HG02870 (cell line): ENCODE measurements around the gene BTG1.
"Not testable (repeated sequence)": the region's sequence is repeated elsewhere in the genome, so short reads cannot be mapped to it uniquely, and the experiment has no call there.

Experiments used
- ATAC-seq: cut with Tn5 transposase; IDR thresholded peaks from one replicate; pipeline ENCODE4 v1.9.1; 2021; ENCODE audit warnings: mild to moderate bottlenecking, moderate library complexity; ENCODE audit not compliant: unreplicated experiment

BTG1 gene

DNA sequence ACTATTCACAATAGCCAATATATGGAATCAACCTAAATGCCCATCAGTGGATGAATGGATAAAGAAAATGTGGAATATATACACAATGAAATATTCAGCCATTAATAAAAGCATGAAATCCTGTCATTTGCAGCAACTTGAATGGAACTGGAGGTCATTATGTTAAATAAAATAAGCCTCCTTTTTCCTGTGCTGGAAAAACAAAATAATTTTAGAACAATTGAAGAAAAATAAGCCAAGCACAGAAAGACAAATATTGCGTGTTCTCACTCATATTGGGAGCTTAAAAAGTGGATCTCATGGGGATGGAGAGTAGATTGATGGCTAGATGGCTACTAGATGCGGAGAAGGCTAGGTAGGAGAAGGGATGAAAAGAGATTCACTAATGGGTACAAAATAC lies 6.3 kb upstream of the BTG1 start:
- ATAC-seq = no peak

DNA sequence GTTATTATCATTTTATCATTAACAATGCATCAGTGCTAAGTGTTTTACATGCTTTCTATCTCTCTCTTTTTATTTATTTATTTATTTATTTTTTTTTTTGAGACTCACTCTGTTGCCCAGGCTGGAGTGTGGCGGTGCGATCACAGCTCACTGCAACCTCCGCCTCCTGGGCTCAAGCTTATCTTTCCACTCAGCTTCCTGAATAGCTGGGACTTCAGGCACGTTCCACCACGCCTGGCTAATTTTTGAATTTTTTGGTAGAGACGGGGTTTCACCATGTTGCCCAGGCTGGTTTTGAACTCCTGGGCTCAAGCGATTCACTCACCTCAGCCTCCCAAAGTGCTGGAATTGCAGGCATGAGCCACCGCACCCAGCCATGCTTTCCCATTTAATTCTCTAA lies 3.9 kb upstream of the BTG1 start:
- ATAC-seq = no peak

DNA sequence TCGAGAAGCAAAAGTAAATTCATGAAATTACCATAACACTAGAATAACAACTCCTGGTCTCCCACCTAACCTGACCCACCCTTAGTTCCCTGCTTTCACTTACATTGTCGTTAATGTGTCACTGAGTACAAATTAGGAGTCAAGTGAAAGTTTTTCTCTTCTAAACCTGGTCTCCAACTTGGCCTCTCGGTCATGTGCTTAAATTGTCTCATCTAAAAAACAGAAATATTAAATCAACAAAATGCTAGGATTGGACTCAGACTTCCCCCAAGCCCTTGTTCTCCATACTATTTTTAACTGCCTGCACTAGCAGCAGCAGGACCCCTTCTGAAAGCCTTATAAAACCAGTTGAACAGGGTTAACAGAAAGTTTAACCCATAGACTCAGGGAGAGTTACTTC lies 1.8 kb upstream of the BTG1 start:
- no peak for ATAC-seq

DNA sequence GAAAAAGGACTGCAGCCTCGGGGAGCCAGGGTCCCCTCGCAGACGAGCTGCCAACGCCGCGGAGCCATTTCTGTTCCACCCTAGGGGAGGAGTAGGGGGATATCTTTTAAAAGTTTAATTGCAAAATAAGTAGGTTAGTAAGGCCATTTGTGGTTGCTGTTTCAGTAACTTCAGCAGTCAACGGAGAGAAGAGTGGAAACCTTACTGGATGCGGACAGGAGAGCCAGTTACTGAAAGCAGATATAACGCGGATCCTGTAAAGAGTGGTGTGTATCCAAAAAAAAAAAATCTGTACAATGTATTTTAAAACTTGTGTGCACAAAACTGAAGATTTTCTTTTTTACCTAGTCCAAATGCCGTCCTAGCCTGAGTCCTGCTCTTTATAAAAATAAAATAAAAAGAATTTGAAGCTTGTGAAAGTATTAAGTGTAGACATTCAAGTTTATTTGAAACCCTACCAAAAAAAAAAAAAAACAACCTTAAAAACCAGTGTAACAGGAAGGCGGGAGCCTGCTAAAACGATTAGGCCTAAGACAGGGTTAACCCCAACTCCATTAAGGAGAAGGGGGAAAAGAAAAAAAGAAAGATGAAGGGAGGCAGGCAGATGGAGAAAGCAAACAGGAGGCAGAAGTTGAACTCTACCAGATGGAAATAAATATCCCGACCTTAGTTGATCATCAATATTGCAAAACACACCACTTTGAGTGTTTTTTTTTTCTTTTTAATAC lies 1.0 kb upstream of the BTG1 start:
- no peak for ATAC-seq

DNA sequence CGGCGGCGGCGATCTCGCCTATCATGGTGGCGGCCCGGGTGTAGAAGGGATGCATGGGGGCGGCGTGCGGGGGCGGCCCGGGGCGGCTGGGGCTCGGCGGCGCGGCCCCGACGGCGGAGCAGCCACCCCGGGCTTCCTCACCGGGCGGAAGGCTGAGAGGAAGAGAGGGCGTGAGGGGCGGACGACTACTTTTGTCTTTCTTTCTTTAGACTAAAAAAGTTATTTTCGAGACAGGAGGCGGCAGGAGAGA lies 240 bp downstream of the BTG1 start:
- peak; percentile 4 for ATAC-seq

DNA sequence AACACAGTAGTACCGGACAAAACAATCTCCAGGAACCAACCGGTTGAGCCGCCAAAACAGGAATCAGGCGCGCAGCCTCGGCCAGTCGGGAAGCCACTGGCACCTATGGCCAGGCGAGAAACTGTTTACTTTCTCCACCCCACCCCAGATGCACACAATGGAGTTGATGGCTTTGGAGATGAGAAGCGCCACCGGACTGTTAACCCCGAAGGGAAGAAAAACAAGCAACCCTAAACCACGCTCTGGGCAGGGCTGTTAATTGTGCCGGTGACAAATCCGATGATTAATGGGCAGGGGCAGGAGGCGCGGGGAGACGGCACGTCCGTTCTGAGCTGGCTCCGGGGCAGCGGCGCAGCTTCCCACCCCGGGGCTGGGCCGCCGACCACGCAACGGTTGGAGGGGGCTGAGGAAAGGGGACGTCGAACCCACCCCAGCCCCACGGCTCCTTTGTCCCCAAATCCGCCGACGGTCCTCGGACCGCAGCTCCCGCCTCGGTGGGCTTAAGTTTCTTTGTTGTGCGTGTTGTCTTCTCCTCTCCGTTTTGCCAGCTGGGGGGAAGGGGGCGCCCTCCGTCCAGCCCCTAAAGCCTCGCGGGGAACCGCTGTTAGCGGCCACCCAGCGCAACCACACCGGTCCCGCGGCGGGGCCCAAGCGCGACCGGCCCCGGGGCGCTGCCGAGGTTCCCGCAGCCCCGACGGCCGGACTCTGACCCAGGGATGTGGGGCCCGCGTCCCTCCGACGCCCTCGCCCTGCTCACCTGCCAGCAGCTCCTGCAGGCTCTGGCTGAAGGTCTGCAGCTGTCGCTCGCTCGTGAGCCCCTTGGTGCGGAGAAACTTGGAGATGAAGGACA lies 790 bp downstream of the BTG1 start:
- no peak for ATAC-seq

DNA sequence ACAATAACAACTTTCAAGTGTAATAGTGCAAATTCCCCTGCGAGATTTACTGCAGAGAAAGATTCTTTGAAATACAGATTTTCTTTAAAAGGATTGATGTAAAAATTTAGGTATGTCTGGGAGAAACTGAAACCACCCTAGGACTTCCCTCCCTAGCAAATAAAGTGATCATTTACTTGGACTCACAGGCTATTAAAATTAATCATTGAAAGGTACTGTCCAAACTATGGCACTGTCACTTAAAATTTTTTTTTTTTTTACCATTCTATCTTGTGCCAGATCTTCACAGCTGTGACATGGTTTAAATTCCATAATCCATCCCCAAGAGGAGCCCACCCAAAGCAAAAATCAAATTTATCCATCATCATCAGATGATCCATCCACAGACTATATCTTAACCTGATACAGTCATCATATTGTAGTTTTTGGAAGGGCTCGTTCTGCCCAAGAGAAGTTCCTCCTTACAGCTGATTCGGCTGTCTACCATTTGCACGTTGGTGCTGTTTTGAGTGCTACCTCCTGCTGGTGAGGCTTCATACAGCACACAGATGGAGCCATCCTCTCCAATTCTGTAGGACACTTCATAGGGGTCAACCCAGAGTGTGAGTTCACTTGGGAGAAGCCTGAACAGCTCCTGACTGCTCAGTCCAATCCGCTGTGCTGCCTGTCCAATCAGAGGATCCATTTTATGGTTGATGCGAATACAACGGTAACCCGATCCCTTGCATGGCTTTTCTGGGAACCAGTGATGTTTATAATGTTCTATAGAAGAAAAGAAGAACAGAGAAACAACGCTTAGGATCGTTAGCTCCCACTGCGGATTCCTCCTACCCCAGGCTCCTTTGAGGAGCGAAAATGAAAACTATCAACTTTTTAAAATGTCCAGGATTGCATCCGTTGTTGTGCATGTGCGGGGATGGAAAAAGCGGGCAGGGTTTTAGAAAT lies 1.7 kb downstream of the BTG1 start:
- ATAC-seq = peak; percentile 15

DNA sequence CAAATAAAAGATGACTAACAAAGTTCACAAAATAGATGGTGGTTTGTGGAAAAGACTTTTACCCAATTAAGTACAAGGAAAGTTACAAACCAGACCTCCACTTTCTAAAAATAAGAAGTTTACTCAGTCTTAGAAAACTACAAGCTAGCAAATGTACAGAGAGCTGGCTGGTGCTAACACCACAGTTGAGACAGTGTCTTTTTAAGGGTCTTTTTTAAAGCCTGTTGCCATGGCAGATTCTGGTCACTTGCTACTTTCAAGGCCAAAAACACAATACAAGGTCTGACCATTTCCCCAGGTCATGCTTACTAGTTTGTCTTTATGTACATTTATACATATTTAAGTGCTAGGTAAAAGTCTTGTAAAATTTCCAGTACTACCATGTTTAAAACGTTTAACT lies 2.4 kb downstream of the BTG1 start:
- ATAC-seq = no peak

DNA sequence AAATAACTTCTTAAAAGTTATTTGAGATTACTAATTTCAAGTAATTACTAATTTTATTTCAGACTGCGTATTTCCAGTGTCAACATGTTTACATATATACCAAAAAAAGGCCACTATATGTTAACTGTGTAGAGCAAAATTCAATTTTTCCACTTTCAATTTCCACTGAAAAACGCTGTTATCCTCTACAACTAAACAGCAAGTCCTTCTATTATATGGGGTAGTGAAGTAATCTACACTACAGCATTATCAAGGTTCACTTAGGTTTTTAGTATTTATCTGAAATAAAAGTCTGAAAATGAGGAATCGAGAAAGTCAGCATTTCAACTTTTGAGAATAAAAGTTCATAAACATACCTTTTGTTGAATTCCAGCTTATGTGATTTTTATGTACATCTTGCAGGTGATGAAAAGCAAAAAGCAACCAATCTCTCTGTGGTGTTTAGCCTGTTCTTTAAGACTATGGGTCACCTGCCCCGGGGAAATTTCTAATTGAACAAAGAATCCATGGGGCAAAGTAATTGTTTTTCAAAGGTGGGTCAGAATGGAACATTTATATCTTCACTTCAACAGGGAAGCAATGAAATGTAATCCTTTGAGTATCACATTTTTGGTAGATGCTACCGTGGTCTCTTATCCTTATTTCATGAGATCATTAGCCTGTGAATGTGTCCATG lies 3.3 kb downstream of the BTG1 start:
- ATAC-seq = no peak

DNA sequence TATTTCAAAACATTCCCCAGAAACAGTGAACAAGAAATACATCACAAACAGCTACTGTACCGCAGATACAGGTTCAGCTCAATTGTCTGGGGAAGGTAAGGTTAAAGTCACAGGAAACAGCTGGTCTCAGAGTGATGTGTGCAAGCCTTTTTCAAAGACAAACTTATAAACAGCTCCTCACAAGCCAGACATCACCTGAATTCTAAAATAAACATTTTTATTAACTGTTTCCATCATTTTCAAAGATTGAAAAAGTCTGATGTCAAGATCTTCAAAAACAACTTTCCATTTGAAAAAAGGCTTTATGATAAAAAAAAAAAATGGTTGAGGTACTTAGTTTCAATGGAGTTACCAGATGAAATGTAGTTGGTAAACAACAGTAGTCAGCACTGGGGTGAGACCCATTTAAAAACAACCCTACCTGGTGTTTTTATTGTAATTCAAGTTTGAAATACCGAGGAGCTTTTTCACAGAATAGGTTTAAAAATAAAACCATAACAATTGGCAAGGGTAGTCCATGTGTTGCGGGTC lies 4.0 kb downstream of the BTG1 start:
- no peak for ATAC-seq

DNA sequence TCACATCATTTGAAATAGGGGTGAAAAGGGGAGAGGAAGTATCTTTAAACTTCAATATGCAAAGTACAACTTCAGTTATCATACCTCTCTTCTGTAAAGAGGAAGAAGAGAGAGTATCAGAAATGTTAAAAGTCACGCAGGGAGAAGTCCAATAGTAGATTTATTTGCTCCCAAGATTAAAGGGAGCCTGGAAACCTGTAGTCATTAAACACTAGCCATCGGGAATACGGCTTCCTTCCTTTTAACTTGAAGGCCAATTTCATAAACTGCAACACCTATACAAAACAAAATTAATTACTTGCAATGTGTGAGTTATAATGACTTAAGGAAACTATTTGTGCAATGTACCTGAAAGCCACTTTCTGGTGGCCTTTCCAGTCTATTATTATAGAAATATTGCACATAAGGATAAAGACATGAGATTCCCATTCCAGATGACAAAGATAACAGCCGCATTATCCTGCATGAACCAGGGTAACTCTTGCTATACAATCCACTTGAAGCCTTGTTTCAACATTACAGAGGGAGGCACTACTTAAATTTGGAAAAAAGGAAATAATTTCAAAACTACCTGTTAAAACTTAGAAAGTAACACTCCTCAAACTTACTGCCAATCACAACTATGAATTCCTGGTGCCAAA lies 4.6 kb downstream of the BTG1 start:
- ATAC-seq = no peak

DNA sequence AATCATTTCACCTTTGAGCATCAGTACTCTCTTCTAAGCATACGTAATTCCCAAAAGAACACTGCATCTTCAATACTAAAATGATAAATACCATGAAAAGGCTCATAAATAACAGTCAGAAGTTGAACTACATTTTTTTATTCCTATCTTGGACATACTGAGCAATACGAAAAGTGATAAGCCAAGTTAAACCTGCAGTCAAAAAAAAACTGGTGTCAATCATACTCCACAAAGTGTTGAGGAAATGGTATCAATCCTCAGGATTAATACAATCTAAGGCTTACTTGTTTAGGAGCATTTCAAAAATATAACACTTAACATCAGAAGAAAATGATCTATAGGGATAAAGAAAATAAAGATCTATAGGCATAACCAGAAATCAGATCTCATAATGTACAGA lies 5.5 kb downstream of the BTG1 start:
- no peak for ATAC-seq

DNA sequence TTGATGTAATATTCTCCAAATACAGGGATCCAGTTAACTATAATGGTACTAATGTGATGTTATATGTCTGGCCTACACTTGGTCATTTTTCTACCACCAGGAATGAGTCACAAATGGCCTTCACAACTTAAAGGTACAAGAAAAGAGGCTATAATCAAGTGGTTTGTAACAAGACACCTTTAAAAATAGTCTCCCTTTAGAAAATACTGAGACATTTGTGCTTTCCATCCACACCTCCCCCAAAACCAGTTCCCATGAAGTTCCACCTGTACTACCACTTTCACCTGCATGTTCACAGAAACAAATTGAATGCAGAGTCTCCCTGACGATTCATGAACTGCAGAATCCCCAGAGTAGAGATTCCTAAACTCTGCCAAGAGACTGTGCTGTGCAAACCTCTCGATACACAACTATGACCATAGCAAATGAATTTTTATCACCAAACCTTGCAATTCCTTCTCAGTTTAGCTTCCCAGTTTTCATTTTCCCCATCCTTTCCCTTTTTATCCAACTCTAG lies 6.0 kb downstream of the BTG1 start:
- ATAC-seq = no peak

DNA sequence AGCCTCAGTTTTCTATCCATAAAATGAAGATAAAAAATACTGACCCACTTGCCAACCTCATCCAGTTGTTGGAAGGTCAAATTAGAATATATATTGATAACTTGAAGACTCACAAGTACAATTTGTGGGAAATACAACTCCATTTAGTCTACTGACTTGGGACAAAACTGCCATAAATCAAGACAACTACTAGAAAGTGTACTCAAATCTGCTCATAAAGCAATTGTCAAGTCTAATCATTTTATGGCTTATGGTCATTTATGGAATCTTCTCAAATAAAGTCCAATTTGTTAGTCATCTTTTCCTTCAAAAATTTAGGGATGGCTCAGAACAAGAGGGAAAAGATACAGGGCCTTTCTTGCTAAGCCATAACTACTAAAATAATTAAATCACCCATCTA lies 7.0 kb downstream of the BTG1 start:
- ATAC-seq = no peak

DNA sequence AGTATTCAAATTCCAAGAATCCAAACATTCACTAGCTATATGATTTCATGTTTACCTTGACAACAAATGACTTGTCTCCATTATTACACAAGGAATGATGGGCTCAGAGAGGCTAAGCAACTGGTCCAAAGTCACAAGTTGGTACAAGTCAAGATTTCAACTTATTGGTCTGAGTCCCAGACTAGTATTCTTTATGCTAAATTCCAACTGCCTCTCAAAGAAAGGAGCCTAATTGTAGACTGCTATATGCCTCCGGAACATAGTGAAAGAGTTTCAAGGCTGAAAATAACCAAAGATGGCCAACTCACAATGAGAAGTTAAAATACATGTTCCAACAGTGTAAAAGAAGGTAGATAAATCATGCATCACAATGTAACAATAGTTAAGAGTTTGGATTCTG lies 7.5 kb downstream of the BTG1 start:
- ATAC-seq = no peak

DNA sequence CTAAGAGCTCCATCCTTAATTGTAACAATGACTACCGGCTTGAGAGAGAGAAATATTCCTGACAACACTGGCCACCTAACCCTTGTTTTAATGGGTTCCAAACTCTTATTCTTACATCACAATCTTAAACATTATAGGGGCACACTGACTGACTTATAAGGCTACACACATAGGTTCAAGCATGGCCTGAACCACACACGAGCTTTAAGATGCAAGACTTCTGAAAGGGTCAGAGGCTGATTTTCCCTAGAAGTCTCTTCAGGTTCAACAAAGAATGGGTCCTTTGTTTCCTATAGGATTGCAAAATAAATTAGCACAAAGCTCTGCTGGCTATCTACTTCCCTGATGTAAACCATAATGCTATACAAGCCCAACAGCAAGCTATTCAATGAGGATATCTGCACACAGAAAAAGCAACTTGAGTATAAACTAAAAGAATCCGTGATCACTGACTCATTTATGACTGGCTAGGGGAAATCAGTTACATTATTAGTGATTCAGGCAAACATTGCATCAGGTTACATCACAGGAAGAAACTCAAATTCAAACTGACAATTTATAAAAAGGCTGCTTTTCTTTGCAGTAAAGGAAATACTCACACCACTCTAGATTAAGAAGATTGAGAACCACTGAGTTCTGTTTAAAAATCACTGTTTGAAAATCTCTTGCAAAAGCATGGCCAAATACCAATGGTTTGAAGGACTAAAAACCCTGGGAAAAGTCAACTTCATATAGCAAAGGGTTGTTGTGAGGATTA lies 8.5 kb downstream of the BTG1 start:
- ATAC-seq = no peak

DNA sequence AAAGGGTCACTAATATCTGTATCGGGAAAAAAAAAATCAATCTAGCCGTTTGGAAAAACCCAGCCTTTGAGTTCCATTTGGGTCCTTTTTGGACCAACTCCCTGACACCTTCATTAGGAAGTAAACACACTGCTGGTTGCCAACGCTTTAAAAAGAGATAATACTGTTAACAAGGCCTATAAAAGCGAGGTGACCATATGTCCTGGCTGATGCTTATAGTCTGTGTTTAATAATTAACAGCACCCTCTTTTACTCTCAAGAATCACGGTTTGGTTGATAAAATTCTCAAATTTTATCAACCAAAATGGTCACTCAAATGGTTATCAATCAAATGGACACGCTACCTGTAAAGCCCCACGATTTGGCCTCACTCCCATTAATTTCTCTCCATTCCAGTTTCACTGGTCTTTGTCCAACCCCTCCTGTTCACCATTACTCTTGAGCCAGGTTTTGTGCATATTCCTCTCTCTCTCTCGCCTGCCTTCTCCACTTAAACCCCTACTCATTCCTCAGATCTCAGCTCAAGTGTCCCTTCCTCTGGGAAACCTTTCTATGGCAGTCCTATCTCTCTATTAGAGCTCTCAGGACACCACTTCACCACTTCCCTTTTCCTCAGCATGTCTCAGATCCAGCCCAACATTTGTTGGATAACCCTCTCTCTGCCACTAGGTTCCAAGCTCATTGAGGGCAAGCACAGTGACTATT lies 9.5 kb downstream of the BTG1 start:
- ATAC-seq = no peak

DNA sequence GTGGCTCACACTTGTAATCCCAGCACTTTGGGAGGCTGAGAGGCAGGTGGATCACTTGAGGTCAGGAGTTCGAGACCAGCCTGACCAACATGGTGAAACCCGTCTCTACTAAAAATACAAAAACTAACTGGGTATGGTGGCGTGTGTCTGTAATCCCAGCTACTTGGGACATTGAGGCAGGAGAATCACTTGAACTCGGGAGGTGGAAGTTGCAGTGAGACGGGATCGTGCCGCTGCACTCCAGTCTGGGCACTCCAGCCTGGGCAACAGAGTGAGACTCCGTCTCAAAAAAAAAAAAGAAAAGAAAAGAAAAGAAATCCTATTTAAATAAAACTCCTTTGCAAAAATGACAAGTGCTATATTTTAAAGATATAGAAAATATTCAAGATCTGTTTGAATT lies 10.1 kb downstream of the BTG1 start:
- not testable (repeated sequence) for ATAC-seq
